Ishikawa (cell line): ENCODE results near the gene PLPP4.

ENCODE experiments used
- CEBPB ChIP-seq: IDR thresholded peaks from 2 replicates; pipeline ENCODE4 v1.6.1; 2012
- CREB1 ChIP-seq: IDR thresholded peaks from 2 replicates; pipeline ENCODE4 v1.6.1; 2012; ENCODE audit warnings: low read depth
- EGR1 ChIP-seq: IDR thresholded peaks from 2 replicates; pipeline ENCODE4 v1.6.1; 2012
- EP300 ChIP-seq: IDR thresholded peaks from 2 replicates; pipeline ENCODE4 v1.6.1; 2012; ENCODE audit warnings: borderline replicate concordance
- FOXM1 ChIP-seq: IDR thresholded peaks from 2 replicates; pipeline ENCODE4 v1.6.1; 2012; ENCODE audit warnings: low read depth, borderline replicate concordance
- MAX ChIP-seq: IDR thresholded peaks from 2 replicates; pipeline ENCODE4 v1.6.1; 2012
- NFIC ChIP-seq: IDR thresholded peaks from 2 replicates; pipeline ENCODE4 v1.6.1; 2012
- RAD21 ChIP-seq: IDR thresholded peaks from 2 replicates; pipeline ENCODE4 v1.6.1; 2012; ENCODE audit warnings: low read depth
- TAF1 ChIP-seq: IDR thresholded peaks from 2 replicates; pipeline ENCODE4 v1.6.1; 2012; ENCODE audit warnings: low read depth, mild to moderate bottlenecking
- TCF12 ChIP-seq: IDR thresholded peaks from 2 replicates; pipeline ENCODE4 v1.6.1; 2012; ENCODE audit warnings: low read depth
- TEAD4 ChIP-seq: IDR thresholded peaks from 2 replicates; pipeline ENCODE4 v1.6.1; 2012
- USF1 ChIP-seq: IDR thresholded peaks from 2 replicates; pipeline ENCODE4 v1.6.1; 2012
- YY1 ChIP-seq: IDR thresholded peaks from 2 replicates; pipeline ENCODE4 v1.6.1; 2012; ENCODE audit warnings: low read depth
- ZBTB7A ChIP-seq: IDR thresholded peaks from 2 replicates; pipeline ENCODE4 v1.6.1; 2012; ENCODE audit warnings: low read depth
- TF ChIP-seq, protein P1 (sequence below): IDR thresholded peaks from 2 replicates; pipeline ENCODE4 v1.6.1; 2012; ENCODE audit warnings: low read depth, mild to moderate bottlenecking

The PLPP4 gene

DNA sequence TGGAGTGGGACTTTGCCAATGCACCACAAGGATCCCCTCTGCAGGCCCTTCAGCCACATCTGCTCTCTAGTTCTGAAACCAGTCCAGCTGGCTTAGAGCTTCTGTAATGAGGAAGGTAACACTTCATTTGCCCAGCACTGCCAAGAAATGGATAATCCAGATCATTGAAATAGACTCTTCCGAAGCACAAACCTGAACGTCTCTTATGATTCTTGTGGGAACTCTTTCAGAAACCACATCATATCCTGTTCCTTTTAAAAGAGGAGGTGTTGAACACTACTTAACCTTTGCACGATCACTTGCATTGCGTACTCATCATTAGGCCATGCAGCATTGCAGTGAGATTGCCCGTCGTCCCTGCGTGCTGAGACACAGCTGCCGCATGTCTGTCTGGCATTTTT is 25.8 kb upstream of the PLPP4 start:
- TF ChIP-seq ZBTB7A (no peak), TCF12 (no peak), RAD21 (no peak), TEAD4 (no peak), CREB1 (no peak), USF1 (no peak), NFIC (no peak), YY1 (no peak), CEBPB (no peak), MAX (no peak), EGR1 (no peak), TAF1 (no peak), EP300 (no peak), FOXM1 (no peak)
- TF ChIP-seq, protein P1, sequence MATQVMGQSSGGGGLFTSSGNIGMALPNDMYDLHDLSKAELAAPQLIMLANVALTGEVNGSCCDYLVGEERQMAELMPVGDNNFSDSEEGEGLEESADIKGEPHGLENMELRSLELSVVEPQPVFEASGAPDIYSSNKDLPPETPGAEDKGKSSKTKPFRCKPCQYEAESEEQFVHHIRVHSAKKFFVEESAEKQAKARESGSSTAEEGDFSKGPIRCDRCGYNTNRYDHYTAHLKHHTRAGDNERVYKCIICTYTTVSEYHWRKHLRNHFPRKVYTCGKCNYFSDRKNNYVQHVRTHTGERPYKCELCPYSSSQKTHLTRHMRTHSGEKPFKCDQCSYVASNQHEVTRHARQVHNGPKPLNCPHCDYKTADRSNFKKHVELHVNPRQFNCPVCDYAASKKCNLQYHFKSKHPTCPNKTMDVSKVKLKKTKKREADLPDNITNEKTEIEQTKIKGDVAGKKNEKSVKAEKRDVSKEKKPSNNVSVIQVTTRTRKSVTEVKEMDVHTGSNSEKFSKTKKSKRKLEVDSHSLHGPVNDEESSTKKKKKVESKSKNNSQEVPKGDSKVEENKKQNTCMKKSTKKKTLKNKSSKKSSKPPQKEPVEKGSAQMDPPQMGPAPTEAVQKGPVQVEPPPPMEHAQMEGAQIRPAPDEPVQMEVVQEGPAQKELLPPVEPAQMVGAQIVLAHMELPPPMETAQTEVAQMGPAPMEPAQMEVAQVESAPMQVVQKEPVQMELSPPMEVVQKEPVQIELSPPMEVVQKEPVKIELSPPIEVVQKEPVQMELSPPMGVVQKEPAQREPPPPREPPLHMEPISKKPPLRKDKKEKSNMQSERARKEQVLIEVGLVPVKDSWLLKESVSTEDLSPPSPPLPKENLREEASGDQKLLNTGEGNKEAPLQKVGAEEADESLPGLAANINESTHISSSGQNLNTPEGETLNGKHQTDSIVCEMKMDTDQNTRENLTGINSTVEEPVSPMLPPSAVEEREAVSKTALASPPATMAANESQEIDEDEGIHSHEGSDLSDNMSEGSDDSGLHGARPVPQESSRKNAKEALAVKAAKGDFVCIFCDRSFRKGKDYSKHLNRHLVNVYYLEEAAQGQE = no peak

DNA sequence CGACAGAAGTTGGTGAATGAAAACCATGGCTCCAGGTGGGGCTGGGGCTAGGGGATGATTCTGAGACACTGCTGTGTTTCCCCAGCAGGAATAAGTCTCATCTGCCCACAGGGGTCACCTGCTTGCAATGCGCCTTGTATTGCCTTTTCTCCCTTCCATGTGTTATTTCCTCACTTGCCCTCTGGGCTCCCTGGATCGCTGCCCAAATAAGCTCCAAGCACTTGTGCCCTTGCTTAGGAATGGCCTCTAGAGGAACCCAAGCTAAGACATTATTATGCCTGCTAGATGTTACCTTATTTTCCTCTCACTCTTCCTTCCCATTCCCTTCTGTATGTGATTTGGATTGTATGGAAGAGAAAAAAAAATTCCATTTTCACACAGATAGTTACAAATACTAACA is 24.8 kb upstream of the PLPP4 start:
- TF ChIP-seq EP300 = no peak
- no peak for TF ChIP-seq USF1

GRCh38 chr10:120433141-120433540 is 23.9 kb upstream of the PLPP4 start:
- TF ChIP-seq NFIC = no peak
- TF ChIP-seq TAF1 = no peak
- no peak for TF ChIP-seq EP300
- TF ChIP-seq, protein P1 = no peak
- TF ChIP-seq TEAD4 = no peak
- TF ChIP-seq YY1 = no peak
- TF ChIP-seq CREB1 = no peak
- TF ChIP-seq EGR1 = no peak
- TF ChIP-seq FOXM1 = no peak
- TF ChIP-seq USF1 = no peak
- TF ChIP-seq CEBPB = no peak
- TF ChIP-seq ZBTB7A = no peak
- no peak for TF ChIP-seq TCF12
- TF ChIP-seq MAX = no peak

DNA sequence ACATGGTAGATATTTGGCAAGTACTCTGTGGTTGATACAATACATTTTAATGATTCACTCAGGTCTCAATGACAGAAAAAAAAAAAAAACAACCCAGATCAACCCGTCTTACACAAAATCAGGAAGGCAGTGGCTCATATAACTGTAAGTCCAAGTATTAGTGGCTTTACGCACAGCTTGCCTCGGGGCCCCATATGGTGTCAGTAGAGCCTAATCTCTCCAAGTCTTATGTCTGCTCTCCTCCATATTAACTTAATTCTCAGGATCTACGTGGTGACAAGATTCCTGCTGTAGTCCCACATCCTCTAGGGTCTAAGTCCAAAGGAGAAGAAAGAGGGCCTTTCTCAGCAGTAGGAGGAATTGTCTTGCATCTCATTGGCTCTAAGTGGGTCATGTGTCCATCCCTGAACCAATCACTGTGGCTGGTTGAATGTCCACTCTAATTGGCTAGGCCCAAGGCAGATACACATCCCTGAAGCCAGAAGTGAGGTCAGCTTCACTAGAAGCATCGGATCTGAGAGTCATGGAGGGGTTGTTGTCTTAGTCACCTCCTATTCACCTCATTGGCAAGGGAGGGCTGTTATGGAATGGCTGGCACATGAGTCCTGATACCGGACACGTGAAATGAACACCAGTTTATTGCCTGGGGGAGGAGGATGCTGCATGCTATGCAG is 20.5 kb upstream of the PLPP4 start:
- TF ChIP-seq NFIC (no peak), USF1 (peak; percentile 62)

DNA sequence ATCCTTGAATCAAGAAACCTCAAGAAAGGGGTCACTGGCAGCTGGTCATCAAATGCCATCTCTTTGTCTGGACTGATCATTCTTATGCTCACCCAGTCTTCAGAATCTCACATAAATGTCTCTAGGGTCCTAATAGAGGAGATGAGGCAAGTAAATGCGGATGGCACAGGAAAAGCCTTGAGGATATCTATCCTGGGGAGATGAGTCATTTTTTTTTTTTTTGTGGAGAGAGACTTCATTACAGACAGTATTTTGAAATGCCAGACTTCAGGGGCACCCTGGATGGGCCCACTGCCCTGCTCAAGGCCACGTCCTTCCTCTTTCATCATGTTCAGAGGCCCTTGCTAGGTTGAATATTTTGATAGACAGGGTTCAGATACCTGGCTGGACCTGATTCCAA is 19.5 kb upstream of the PLPP4 start:
- no peak for TF ChIP-seq ZBTB7A
- TF ChIP-seq TAF1 = no peak
- no peak for TF ChIP-seq CEBPB
- TF ChIP-seq USF1 = no peak
- TF ChIP-seq TEAD4 = no peak
- TF ChIP-seq EGR1 = no peak
- TF ChIP-seq MAX = no peak
- no peak for TF ChIP-seq RAD21
- TF ChIP-seq NFIC = no peak
- TF ChIP-seq, protein P1 = no peak
- no peak for TF ChIP-seq CREB1
- TF ChIP-seq TCF12 = no peak
- TF ChIP-seq FOXM1 = no peak
- TF ChIP-seq EP300 = no peak
- TF ChIP-seq YY1 = no peak
